ENCODE measurements around the gene MYL1.

Gene MYL1

DNA sequence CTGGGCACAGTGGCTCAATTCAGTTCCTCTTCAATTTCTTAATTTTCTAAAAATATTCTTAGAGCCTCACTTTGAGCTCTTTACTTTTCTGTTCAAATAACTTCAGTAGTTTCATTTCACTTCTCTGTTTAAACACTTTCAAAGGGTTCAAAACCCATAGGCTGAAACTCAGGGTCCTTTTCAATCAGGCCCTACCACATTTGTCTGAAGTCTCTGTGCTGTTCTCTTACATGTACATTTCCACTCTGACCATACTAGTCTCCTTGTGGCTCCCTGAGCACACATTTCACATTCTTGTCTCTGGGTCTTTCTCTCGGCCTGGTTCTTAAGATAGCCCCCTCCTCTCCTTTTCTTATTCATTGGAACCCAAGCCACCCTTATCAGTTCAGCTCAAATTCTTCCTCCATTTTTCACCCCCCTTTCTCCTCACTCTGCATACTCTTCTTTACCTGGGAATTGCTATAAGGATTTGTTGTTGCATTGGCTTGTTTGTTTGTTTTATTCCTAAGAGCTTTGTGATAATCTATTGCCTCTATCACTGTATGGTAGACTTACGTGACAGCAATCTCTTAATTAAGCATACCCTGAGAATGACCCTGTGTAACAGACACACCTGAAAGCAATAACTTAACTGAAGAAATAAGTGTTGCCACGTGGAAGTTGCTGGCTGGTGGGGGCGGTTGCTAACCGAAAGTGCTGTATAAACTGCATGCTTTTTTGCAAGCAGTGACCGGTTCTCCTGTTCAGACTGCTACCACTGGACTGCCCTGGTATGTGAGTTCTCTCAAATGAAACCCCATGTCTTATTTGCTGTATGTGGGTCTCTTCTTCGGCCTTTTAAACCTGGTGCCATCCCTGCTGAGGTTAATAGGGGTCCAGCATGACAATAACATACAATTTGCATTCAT, 62.0 kb downstream of the MYL1 start:
- Histone ChIP-seq H3K36me3 (ENCODE audit: control insufficient read depth, insufficient read depth, low read length) (no peaks in the 10 kb centered on the region), H3K27me3 (replicated peaks; ENCODE audit: control insufficient read depth, insufficient read depth, low read length) (no peaks in the 10 kb centered on the region), H3K4me3 (replicated peaks; ENCODE audit: low read depth, low read length) (no peak overlapping the region)
- DNase-seq (ENCODE audit: extremely low read depth, insufficient read length) = no peak
- TF ChIP-seq, protein P1, sequence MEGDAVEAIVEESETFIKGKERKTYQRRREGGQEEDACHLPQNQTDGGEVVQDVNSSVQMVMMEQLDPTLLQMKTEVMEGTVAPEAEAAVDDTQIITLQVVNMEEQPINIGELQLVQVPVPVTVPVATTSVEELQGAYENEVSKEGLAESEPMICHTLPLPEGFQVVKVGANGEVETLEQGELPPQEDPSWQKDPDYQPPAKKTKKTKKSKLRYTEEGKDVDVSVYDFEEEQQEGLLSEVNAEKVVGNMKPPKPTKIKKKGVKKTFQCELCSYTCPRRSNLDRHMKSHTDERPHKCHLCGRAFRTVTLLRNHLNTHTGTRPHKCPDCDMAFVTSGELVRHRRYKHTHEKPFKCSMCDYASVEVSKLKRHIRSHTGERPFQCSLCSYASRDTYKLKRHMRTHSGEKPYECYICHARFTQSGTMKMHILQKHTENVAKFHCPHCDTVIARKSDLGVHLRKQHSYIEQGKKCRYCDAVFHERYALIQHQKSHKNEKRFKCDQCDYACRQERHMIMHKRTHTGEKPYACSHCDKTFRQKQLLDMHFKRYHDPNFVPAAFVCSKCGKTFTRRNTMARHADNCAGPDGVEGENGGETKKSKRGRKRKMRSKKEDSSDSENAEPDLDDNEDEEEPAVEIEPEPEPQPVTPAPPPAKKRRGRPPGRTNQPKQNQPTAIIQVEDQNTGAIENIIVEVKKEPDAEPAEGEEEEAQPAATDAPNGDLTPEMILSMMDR (IDR thresholded peaks at IDR 0.05; ENCODE audit: insufficient read depth, low read length, poor library complexity, severe bottlenecking) = no peak

DNA sequence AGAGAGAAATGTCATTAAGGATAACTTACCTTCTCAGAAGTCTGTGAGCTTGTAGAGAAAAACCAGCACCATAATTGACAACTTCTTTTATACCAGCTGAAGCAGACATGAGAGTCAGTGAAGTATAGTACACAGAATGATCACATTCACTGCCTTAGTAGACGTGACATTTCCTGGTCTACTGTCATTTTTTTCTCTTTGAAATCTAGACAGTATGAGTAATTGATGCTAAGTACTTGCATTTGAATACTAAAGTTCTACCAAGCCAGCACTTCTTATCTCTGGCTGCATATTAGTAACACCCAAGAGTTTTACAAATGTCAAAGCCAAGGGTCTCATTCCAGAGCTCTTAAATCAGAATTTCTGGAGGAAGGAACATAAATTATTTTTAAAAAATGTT, 64.4 kb downstream of the MYL1 start:
- TF ChIP-seq, protein P1 (IDR thresholded peaks at IDR 0.05; ENCODE audit: insufficient read depth, low read length, poor library complexity, severe bottlenecking) = no peak
- Histone ChIP-seq H3K4me3 (replicated peaks; ENCODE audit: low read depth, low read length) (no peak overlapping the region), H3K36me3 (ENCODE audit: control insufficient read depth, insufficient read depth, low read length) (no peaks in the 10 kb centered on the region), H3K27me3 (replicated peaks; ENCODE audit: control insufficient read depth, insufficient read depth, low read length) (no peaks in the 10 kb centered on the region)
- DNase-seq (ENCODE audit: extremely low read depth, insufficient read length) = no peak
